Neural cell (in vitro differentiated cells): ENCODE measurements around the gene MANBA. TPM values are rescaled to one million over a fixed set of nuclear protein-coding genes. Genes with fewer than 3 reads are reported as not detected.

Experiments
- H2AFZ ChIP-seq: fragments of 200-600, 300-800 bp; sonication (generic), shearing (Covaris generic); 2 replicates; pipeline ENCODE4 v1.6.0; 2014; ENCODE audit warnings: low read depth, mild to moderate bottlenecking, antibody characterized with exemption, low read length, moderate library complexity
- H3F3A ChIP-seq: fragments of 200-600 bp; shearing (Covaris generic); 2 replicates; pipeline ENCODE4 v1.6.1; 2016; ENCODE audit warnings: mild to moderate bottlenecking, moderate library complexity, mixed read lengths, antibody characterized with exemption, low read length; ENCODE audit not compliant: insufficient read depth, poor library complexity, severe bottlenecking
- H3K27ac ChIP-seq: fragments of 200-600, 300-800 bp; sonication (generic), shearing (Covaris generic); 2 replicates; pipeline ENCODE4 v1.5.1; 2014; ENCODE audit warnings: mild to moderate bottlenecking, low read length, moderate library complexity
- H3K27me3 ChIP-seq: fragments of 300-800, 200-600 bp; sonication (generic), shearing (Covaris generic); 2 replicates; pipeline ENCODE4 v1.6.0; 2014; ENCODE audit warnings: mild to moderate bottlenecking, low read depth, low read length, moderate library complexity; ENCODE audit not compliant: insufficient read depth
- H3K36me3 ChIP-seq: fragments of 300-800, 200-600 bp; sonication (generic), shearing (Covaris generic); 2 replicates; pipeline ENCODE4 v1.5.1; 2014; ENCODE audit warnings: mild to moderate bottlenecking, antibody characterized with exemption, low read length, moderate library complexity; ENCODE audit not compliant: insufficient read depth
- H3K4me2 ChIP-seq: fragments of 300-800, 200-600 bp; sonication (generic), shearing (Covaris generic); 2 replicates; pipeline ENCODE4 v1.6.0; 2014; ENCODE audit warnings: mild to moderate bottlenecking, low read length
- H3K4me3 ChIP-seq: fragments of 300-800, 200-600 bp; sonication (generic), shearing (Covaris generic); 2 replicates; pipeline ENCODE4 v1.5.1; 2014; ENCODE audit warnings: mild to moderate bottlenecking, low read length, moderate library complexity
- H3K79me2 ChIP-seq: fragments of 200-600 bp; shearing (Covaris generic); replicated peaks from 2 replicates; pipeline ENCODE4 v1.6.0; 2014; ENCODE audit warnings: mild to moderate bottlenecking, low read length, moderate library complexity; ENCODE audit not compliant: insufficient read depth
- H3K9ac ChIP-seq: fragments of 300-800, 200-600 bp; sonication (generic), shearing (Covaris generic); 2 replicates; pipeline ENCODE4 v1.6.1; 2016; ENCODE audit warnings: mild to moderate bottlenecking, low read length, mixed read lengths
- H3K9me2 ChIP-seq: fragments of 200-600 bp; shearing (Covaris generic); 2 replicates; pipeline ENCODE4 v1.6.1; 2016; ENCODE audit warnings: mild to moderate bottlenecking, low read length, mixed read lengths; ENCODE audit not compliant: insufficient read depth
- H3K9me3 ChIP-seq: fragments of 200-600, 300-800 bp; sonication (generic), shearing (Covaris generic); 2 replicates; pipeline ENCODE4 v1.6.1; 2016; ENCODE audit warnings: mild to moderate bottlenecking, mixed run types, low read length, moderate library complexity, mixed read lengths
- H4K20me1 ChIP-seq: fragments of 200-600 bp; shearing (Covaris generic); 2 replicates; pipeline ENCODE4 v1.6.1; 2016; ENCODE audit warnings: mild to moderate bottlenecking, mixed run types; ENCODE audit not compliant: insufficient read depth
- CTCF ChIP-seq: fragments of 450-650 bp; IDR thresholded peaks from 2 replicates; pipeline ENCODE4 v1.5.1; 2014; ENCODE audit warnings: antibody characterized with exemption, mild to moderate bottlenecking, moderate library complexity; ENCODE audit not compliant: poor library complexity, severe bottlenecking
- EP300 ChIP-seq: fragments of 450-650 bp; conservative IDR thresholded peaks from 2 replicates; pipeline ENCODE4 v1.6.1; 2014; ENCODE audit warnings: antibody characterized with exemption, mild to moderate bottlenecking, moderate library complexity; ENCODE audit not compliant: poor library complexity, severe bottlenecking
- EZH2 ChIP-seq: fragments of 200-600, 300-800 bp; shearing (Covaris generic), sonication (generic); IDR thresholded peaks from 2 replicates; pipeline ENCODE4 v1.6.1; 2014; ENCODE audit warnings: antibody characterized with exemption, low read length, borderline replicate concordance, mild to moderate bottlenecking; ENCODE audit not compliant: insufficient read depth, poor library complexity, severe bottlenecking
- MXI1 ChIP-seq: fragments of 450-650 bp; conservative IDR thresholded peaks from 2 replicates; pipeline ENCODE4 v1.6.1; 2014; ENCODE audit warnings: antibody characterized with exemption, mild to moderate bottlenecking; ENCODE audit not compliant: poor library complexity, severe bottlenecking
- POLR2AphosphoS5 ChIP-seq: IDR thresholded peaks from 2 replicates; pipeline ENCODE4 v1.6.1; 2012
- RAD21 ChIP-seq: fragments of 450-650 bp; conservative IDR thresholded peaks from 2 replicates; pipeline ENCODE4 v1.6.1; 2014; ENCODE audit warnings: antibody characterized with exemption, mild to moderate bottlenecking, moderate library complexity
- REST ChIP-seq: IDR thresholded peaks from 2 replicates; pipeline ENCODE4 v1.6.1; 2012; ENCODE audit warnings: borderline replicate concordance
- SMC3 ChIP-seq: fragments of 450-650 bp; conservative IDR thresholded peaks from 2 replicates; pipeline ENCODE4 v1.6.1; 2014; ENCODE audit warnings: antibody characterized with exemption, mild to moderate bottlenecking, moderate library complexity; ENCODE audit not compliant: poor library complexity
- TAF1 ChIP-seq: IDR thresholded peaks from 2 replicates; pipeline ENCODE4 v1.6.1; 2012; ENCODE audit warnings: low read depth
- polyA plus RNA-seq: library from polyadenylated mRNA; depleted of rRNA; stranded (reverse); fragments of >200 nt; gene quantifications from 2 replicates; pipeline ENCODE4 v1.2.3, GENCODE V29; 2014

The MANBA gene
- polyA plus RNA-seq, 1 donor from 2014 or later = 43.8 TPM

- no peak overlapping the region for H3K9ac ChIP-seq
- no peak overlapping the region for H3K4me3 ChIP-seq
- no peak overlapping the region for H2AFZ ChIP-seq
- H3F3A ChIP-seq = no peaks in the 10 kb centered on the region
- no peak overlapping the region for H3K4me2 ChIP-seq
- no peak overlapping the region for H3K27ac ChIP-seq
- H3K9me3 ChIP-seq = no peaks in the 10 kb centered on the region
- peaks cover 6% of the 10 kb centered on the region for H3K36me3 ChIP-seq
- H3K27me3 ChIP-seq = no peaks in the 10 kb centered on the region
- TF ChIP-seq CTCF (no peak), RAD21 (no peak), TAF1 (no peak), MXI1 (no peak), REST (no peak), SMC3 (no peak), EP300 (no peak), EZH2 (no peak)
- no peaks in the 10 kb centered on the region for H4K20me1 ChIP-seq
- H3K79me2 ChIP-seq = no peaks in the 10 kb centered on the region
- H3K9me2 ChIP-seq = no peaks in the 10 kb centered on the region
Observed at GRCh38 chr4:102599886-102600285, 160.9 kb downstream of the MANBA start.

GRCh38 chr4:102599455-102599854 is 161.3 kb downstream of the MANBA start:
- Histone ChIP-seq H3K9me2 (no peaks in the 10 kb centered on the region), H3K9ac (no peak overlapping the region), H3F3A (no peaks in the 10 kb centered on the region), H3K4me2 (no peak overlapping the region), H3K27ac (no peak overlapping the region), H3K4me3 (no peak overlapping the region), H3K79me2 (no peaks in the 10 kb centered on the region), H4K20me1 (no peaks in the 10 kb centered on the region), H3K9me3 (no peaks in the 10 kb centered on the region), H3K36me3 (peaks cover 6% of the 10 kb centered on the region), H3K27me3 (no peaks in the 10 kb centered on the region), H2AFZ (no peak overlapping the region)
- TF ChIP-seq POLR2AphosphoS5 (no peak), EP300 (no peak), EZH2 (no peak), SMC3 (no peak), RAD21 (no peak), CTCF (no peak), REST (no peak)
